ENCODE results near the gene C1orf87.

DNA sequence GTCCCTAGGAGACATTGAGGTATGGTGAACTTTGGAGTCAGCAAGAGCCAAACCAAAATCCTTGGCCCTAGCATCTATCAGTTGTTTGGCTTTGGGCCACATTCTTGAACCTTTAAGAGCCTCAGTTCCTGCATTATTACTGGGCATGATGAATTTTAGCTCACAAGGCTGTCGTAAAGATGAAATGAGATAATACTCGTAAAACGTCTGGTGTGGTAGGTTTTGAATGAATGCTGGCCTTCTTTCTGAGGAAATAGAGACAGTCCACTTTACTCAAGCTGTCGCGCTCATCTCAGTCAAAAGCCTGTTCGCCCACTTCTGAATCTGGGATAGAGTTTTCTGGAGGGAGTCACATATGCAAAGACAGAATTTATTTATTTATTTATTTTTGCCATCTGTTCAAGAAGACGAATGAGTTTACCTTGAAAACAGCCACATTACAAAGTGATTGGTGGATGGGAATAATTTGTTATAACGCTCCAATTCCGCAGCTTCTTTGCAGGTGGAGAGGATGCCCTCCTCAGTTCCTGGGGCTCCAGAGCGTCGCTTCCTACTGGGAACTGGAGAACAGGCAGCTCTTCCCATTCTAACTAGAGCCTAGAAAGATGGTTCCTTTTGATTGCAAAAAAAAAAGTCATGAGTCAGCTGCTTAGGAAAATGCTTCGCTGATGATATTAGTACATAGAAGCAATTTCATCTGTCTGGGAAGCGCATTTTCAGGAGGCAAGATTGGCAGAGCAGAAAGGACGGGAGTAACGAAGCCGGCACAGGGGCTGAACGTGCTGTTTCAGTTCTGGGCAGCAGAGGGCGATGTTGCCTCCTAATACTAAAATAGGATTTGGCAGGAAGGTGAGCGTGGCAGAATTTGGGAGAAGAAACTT is 97.1 kb downstream of the C1orf87 start:
- TF ChIP-seq, protein P1, sequence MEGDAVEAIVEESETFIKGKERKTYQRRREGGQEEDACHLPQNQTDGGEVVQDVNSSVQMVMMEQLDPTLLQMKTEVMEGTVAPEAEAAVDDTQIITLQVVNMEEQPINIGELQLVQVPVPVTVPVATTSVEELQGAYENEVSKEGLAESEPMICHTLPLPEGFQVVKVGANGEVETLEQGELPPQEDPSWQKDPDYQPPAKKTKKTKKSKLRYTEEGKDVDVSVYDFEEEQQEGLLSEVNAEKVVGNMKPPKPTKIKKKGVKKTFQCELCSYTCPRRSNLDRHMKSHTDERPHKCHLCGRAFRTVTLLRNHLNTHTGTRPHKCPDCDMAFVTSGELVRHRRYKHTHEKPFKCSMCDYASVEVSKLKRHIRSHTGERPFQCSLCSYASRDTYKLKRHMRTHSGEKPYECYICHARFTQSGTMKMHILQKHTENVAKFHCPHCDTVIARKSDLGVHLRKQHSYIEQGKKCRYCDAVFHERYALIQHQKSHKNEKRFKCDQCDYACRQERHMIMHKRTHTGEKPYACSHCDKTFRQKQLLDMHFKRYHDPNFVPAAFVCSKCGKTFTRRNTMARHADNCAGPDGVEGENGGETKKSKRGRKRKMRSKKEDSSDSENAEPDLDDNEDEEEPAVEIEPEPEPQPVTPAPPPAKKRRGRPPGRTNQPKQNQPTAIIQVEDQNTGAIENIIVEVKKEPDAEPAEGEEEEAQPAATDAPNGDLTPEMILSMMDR (IDR thresholded peaks at IDR 0.05 in 2 of 3, conservative IDR thresholded peaks at IDR 0.05 in 1 of 3; ENCODE audit: borderline replicate concordance in 1 of 3, insufficient read depth in 1 of 3, low read depth in 2 of 3, low read length in 2 of 3): peak; percentile 38 to 91 (median 86); a peak in 5 of 6 replicates
- no peak for TF ChIP-seq POLR2A (IDR thresholded peaks at IDR 0.05; ENCODE audit: borderline replicate concordance, extremely low read depth, insufficient read depth, insufficient read length)
- TF ChIP-seq CEBPB (IDR thresholded peaks at IDR 0.05; ENCODE audit: low read depth): no peak
- TF ChIP-seq SRF (IDR thresholded peaks at IDR 0.05; ENCODE audit: low read depth): no peak
- TF ChIP-seq EZH2phosphoT487 (IDR thresholded peaks at IDR 0.05; ENCODE audit: borderline replicate concordance): no peak
- no peak for TF ChIP-seq YY1 (IDR thresholded peaks at IDR 0.05; ENCODE audit: extremely low read depth, insufficient replicate concordance, low read depth, low read length)
- TF ChIP-seq SP1 (IDR thresholded peaks at IDR 0.05; ENCODE audit: low read depth): no peak
- no peak for TF ChIP-seq TCF7L2 (IDR thresholded peaks at IDR 0.05; ENCODE audit: borderline replicate concordance, extremely low read depth, insufficient read depth, insufficient read length)
- TF ChIP-seq JUND (IDR thresholded peaks at IDR 0.05): no peak
- TF ChIP-seq RAD21 (IDR thresholded peaks at IDR 0.05; ENCODE audit: low read depth): peak; percentile 61
- no peak for TF ChIP-seq CBX3 (IDR thresholded peaks at IDR 0.05; ENCODE audit: low read depth)
